ENCODE measurements around the gene RAB3C.

RAB3C gene

DNA sequence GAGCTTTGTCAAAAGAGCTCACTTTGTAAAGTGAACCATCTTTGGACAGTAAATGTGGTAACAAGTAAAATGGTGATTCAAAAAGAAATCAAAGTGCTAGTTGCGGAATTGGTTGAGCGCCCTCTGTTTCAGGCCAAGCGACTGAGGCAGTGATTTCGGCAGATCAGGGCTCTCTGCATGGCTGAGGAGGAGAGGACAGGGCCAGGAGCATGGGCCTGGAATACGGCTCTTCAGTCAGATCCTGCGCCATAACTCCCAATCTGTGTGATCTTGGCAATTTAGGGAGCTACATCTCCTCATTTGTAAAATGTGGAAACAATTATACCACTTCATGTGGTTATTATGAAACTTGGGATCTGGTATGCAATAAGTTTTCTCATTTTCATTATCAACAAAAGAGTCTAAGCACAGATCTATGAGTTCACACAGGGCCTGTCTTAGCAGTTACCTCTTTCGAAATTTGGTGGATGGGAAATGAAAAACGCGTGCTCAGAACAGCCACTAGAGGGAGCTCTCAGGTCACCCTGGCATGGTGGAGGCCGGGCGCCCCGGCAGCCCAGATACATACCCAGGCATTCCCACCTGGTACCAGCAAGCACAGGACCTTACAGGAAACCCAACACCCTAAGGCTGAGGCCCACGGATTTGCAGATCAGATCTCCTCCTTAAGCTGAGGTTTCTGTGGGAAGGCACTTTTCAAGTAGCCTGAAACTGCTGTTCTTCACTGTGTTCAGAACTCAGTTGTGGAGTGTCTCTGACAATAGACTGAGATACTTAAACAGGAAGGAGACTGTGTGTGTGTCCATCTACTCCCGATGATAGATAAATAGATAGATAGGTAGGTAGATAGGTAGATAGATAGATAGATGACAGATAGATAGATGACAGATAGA is 303.7 kb downstream of the RAB3C start:
- no peaks in the 10 kb centered on the region for H3K9me3 ChIP-seq
- DNase-seq, result peak; percentile 76
- TF ChIP-seq, protein P1, sequence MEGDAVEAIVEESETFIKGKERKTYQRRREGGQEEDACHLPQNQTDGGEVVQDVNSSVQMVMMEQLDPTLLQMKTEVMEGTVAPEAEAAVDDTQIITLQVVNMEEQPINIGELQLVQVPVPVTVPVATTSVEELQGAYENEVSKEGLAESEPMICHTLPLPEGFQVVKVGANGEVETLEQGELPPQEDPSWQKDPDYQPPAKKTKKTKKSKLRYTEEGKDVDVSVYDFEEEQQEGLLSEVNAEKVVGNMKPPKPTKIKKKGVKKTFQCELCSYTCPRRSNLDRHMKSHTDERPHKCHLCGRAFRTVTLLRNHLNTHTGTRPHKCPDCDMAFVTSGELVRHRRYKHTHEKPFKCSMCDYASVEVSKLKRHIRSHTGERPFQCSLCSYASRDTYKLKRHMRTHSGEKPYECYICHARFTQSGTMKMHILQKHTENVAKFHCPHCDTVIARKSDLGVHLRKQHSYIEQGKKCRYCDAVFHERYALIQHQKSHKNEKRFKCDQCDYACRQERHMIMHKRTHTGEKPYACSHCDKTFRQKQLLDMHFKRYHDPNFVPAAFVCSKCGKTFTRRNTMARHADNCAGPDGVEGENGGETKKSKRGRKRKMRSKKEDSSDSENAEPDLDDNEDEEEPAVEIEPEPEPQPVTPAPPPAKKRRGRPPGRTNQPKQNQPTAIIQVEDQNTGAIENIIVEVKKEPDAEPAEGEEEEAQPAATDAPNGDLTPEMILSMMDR (IDR thresholded peaks at IDR 0.05; ENCODE audit: low read depth, low read length), result peak; percentile 97
- H3K4me1 ChIP-seq, result peaks cover 18% of the 10 kb centered on the region
- H3K36me3 ChIP-seq, result no peaks in the 10 kb centered on the region
- H3K4me3 ChIP-seq (ENCODE audit: low read depth, low read length), result no peak overlapping the region
- no peaks in the 10 kb centered on the region for H3K27me3 ChIP-seq

- H3K9me3 ChIP-seq, result no peaks in the 10 kb centered on the region
- H3K4me1 ChIP-seq, result peaks cover 21% of the 10 kb centered on the region
- no peak for DNase-seq
- H3K27me3 ChIP-seq, result no peaks in the 10 kb centered on the region
- H3K36me3 ChIP-seq, result no peaks in the 10 kb centered on the region
- TF ChIP-seq, protein P1 (IDR thresholded peaks at IDR 0.05; ENCODE audit: low read depth, low read length), result no peak
- no peak overlapping the region for H3K4me3 ChIP-seq (ENCODE audit: low read depth, low read length)
Observed at GRCh38 chr5:58887311-58887710, 304.4 kb downstream of the RAB3C start.

DNA sequence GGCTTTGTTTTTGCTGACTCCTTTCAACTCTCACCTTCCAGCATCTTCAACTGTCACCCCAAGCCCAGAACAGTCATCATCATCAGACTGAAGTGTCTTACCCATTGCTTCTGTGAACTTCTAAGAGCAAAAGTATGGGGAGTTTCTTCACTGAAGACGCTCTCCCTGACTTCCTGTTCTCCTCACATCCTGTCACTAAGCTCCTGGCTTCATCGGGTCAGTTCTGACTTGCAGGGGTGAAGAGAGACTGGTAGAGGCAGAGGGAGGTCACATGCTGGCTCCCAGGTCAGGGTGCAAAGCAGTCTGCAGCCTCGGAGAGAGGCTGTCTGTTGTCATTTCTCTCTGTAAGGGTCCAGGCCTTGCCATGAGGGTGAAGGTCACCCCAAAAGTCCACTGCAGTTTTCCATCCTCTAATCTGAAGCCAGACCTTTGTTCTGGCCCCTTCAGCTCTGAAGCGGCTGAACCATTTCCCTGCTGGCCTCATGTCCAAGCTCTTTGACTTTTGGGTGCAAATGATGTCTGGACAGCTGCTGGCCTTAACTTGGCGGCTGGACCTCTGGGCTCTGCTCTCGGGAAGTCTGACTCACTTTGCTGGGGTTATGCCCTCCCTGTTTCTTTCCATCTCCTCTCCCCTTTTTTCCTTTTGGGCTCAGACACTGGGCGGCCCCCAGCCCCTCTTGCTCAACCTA is 305.0 kb downstream of the RAB3C start:
- DNase-seq, result no peak
- no peaks in the 10 kb centered on the region for H3K27me3 ChIP-seq
- H3K9me3 ChIP-seq, result no peaks in the 10 kb centered on the region
- H3K36me3 ChIP-seq, result no peaks in the 10 kb centered on the region
- TF ChIP-seq, protein P1 (IDR thresholded peaks at IDR 0.05; ENCODE audit: low read depth, low read length), result no peak
- peaks cover 21% of the 10 kb centered on the region for H3K4me1 ChIP-seq
- no peak overlapping the region for H3K4me3 ChIP-seq (ENCODE audit: low read depth, low read length)

DNA sequence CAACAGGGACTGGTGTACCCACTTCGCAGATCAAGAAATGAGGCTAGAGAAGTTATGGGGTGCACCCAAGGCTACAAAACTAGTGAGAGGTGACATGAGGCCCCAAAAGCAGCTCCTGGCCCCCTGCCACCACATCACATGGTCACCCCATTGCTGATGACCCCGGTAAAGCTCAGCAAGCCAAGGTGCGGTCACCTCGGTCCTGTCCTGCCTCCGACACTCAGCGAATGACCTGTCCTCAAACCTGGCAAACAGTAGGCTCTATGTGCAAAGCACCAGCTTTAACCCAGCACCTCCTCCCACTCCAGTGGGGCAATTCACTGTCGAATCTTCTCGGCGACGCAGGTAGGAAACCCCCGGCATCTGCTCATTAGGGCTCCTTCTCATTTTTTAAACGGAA is 307.4 kb downstream of the RAB3C start:
- no peaks in the 10 kb centered on the region for H3K9me3 ChIP-seq
- no peak for DNase-seq
- H3K4me3 ChIP-seq (ENCODE audit: low read depth, low read length), result no peak overlapping the region
- H3K4me1 ChIP-seq, result peaks cover 24% of the 10 kb centered on the region
- H3K27me3 ChIP-seq, result no peaks in the 10 kb centered on the region
- H3K36me3 ChIP-seq, result no peaks in the 10 kb centered on the region
- TF ChIP-seq, protein P1 (IDR thresholded peaks at IDR 0.05; ENCODE audit: low read depth, low read length), result no peak

- no peaks in the 10 kb centered on the region for H3K27me3 ChIP-seq
- TF ChIP-seq, protein P1 (IDR thresholded peaks at IDR 0.05; ENCODE audit: low read depth, low read length), result no peak
- H3K4me1 ChIP-seq, result peaks cover 24% of the 10 kb centered on the region
- H3K36me3 ChIP-seq, result no peaks in the 10 kb centered on the region
- DNase-seq, result no peak
- H3K4me3 ChIP-seq (ENCODE audit: low read depth, low read length), result peak overlapping the region; percentile 59
- no peaks in the 10 kb centered on the region for H3K9me3 ChIP-seq
Observed at GRCh38 chr5:58890701-58891085, 307.8 kb downstream of the RAB3C start.

Data from BE2C (cell line).